GM10266 (cell line): Measurements from ENCODE around the gene ARHGEF39.

Experiments
- DNase-seq: peaks from one replicate; pipeline ENCODE4 v3.0.0; 2012; ENCODE audit errors: extremely low spot score
- CTCF ChIP-seq: IDR thresholded peaks from 2 replicates; pipeline ENCODE4 v1.5.1; 2012; ENCODE audit warnings: mild to moderate bottlenecking, low read depth; ENCODE audit not compliant: control insufficient read depth, insufficient read depth; ENCODE audit errors: missing control alignments

ARHGEF39 gene

GRCh38 chr9:35700031-35700430 is 35.0 kb upstream of the ARHGEF39 start:
- no peak for DNase-seq
- no peak for TF ChIP-seq CTCF

GRCh38 chr9:35698231-35698630 is 33.2 kb upstream of the ARHGEF39 start:
- TF ChIP-seq CTCF, result no peak
- DNase-seq, result no peak

- DNase-seq, result no peak
- no peak for TF ChIP-seq CTCF
Measured at GRCh38 chr9:35697486-35697885, 32.5 kb upstream of the ARHGEF39 start.

- peak; percentile 84 for DNase-seq
- TF ChIP-seq CTCF, result peak; percentile 97
Measured at GRCh38 chr9:35696520-35697215, 31.7 kb upstream of the ARHGEF39 start.

- TF ChIP-seq CTCF, result no peak
- DNase-seq, result no peak
Measured at GRCh38 chr9:35695943-35696401, 31.0 kb upstream of the ARHGEF39 start.

GRCh38 chr9:35691757-35692301 is 26.8 kb upstream of the ARHGEF39 start:
- no peak for DNase-seq
- no peak for TF ChIP-seq CTCF

- TF ChIP-seq CTCF, result no peak
Measured at GRCh38 chr9:35691334-35691650, 26.3 kb upstream of the ARHGEF39 start.

More at GRCh38 chr9:35691334-35691650, 26.3 kb upstream of the ARHGEF39 start:
- DNase-seq, result peak; percentile 67
